ENCODE results near the gene ABHD10.
A peak's percentile ranks its signal among the peaks of the same experiment; 100 is the strongest.

Gene ABHD10

GRCh38 chr3:111978583-111979433 is at the start of gene ABHD10:
ABHD10 (plus strand) TSS chr3:111979026; CDS start chr3:111979062, 36 bp downstream.
- DNase-seq = peak; percentile 97 to 98

GRCh38 chr3:111929484-111929883 is 49.3 kb upstream of the ABHD10 start:
- DNase-seq = no peak

- DNase-seq = no peak
Observed at GRCh38 chr3:111932946-111933345, 45.9 kb upstream of the ABHD10 start.

GRCh38 chr3:111936191-111936841 is 42.5 kb upstream of the ABHD10 start:
- DNase-seq = no peak

- no peak for DNase-seq
Observed at GRCh38 chr3:111936967-111937366, 41.9 kb upstream of the ABHD10 start.

GRCh38 chr3:111937871-111938270 is 41.0 kb upstream of the ABHD10 start:
- no peak for DNase-seq

GRCh38 chr3:111939873-111940272 is 39.0 kb upstream of the ABHD10 start:
- DNase-seq = no peak

- no peak for DNase-seq
Observed at GRCh38 chr3:111943533-111943932, 35.3 kb upstream of the ABHD10 start.

- DNase-seq = no peak
Observed at GRCh38 chr3:111944372-111944771, 34.5 kb upstream of the ABHD10 start.

GRCh38 chr3:111947231-111947630 is 31.6 kb upstream of the ABHD10 start:
- DNase-seq = no peak

GRCh38 chr3:111948786-111949185 is 30.0 kb upstream of the ABHD10 start:
- no peak for DNase-seq

GRCh38 chr3:111949712-111950111 is 29.1 kb upstream of the ABHD10 start:
- DNase-seq = no peak

GRCh38 chr3:111951032-111951431 is 27.8 kb upstream of the ABHD10 start:
- no peak for DNase-seq

- no peak for DNase-seq
Observed at GRCh38 chr3:111952086-111952485, 26.7 kb upstream of the ABHD10 start.

- DNase-seq = no peak
Observed at GRCh38 chr3:111952866-111953450, 25.9 kb upstream of the ABHD10 start.

- DNase-seq = no peak
Observed at GRCh38 chr3:111954228-111954990, 24.4 kb upstream of the ABHD10 start.

- no peak for DNase-seq
Observed at GRCh38 chr3:111955876-111956275, 22.9 kb upstream of the ABHD10 start.

GRCh38 chr3:111956449-111956848 is 22.4 kb upstream of the ABHD10 start:
- no peak for DNase-seq

GRCh38 chr3:111956995-111957734 is 21.7 kb upstream of the ABHD10 start:
- no peak for DNase-seq

GRCh38 chr3:111961461-111962164 is 17.2 kb upstream of the ABHD10 start:
- no peak for DNase-seq

GRCh38 chr3:111963424-111963823 is 15.4 kb upstream of the ABHD10 start:
- DNase-seq = no peak

- no peak for DNase-seq
Observed at GRCh38 chr3:111965484-111965883, 13.3 kb upstream of the ABHD10 start.

Measured in stimulated activated CD4-positive, alpha-beta T cell treated with anti-CD3 and anti-CD28 coated beads, Interleukin-4, amount 100 ng/mL, for 4 hours (primary cell).